Pancreas (tissue), 10 donors: ENCODE measurements around the gene ERN1. TPM values are rescaled to one million over a fixed set of nuclear protein-coding genes. Genes with fewer than 3 reads are reported as not detected.

Source experiments
- ATAC-seq, 4 donors: fragments of 200-7000 bp; cut with Tn5 transposase; one replicate each; pipeline versions ENCODE4 v1.8.0 to v1.9.1; 2020; ENCODE audit warnings: mild to moderate bottlenecking in 4 of 4, moderate library complexity in 4 of 4
- DNase-seq, 6 donors: peaks; one replicate each; pipeline ENCODE4 v3.0.0-alpha.2; 2020
- FAIRE-seq: peaks from 2 replicates; lab custom pipeline; 2012; peaks lifted over from hg19 to GRCh38; lab: Jason Lieb, UNC
- H3K27ac ChIP-seq, 4 donors: fragments of 200-600 bp; sonication (generic); 1 replicate in 3 of 4; 2 replicates in 1 of 4; pipeline versions ENCODE4 v1.5.0 to v1.8.0; 2020
- H3K27me3 ChIP-seq, 4 donors: fragments of 200-600 bp; one replicate each; pipeline ENCODE4 v1.8.0; 2021
- H3K36me3 ChIP-seq, 3 donors: fragments of 200-600 bp; sonication (generic) in 1 of 3; one replicate each; pipeline versions ENCODE4 v1.5.0 to v1.8.0; 2020 to 2021
- H3K4me1 ChIP-seq, 3 donors: fragments of 200-600 bp; one replicate each; pipeline ENCODE4 v1.8.0; 2021
- H3K4me3 ChIP-seq, 4 donors: fragments of 200-600 bp; sonication (generic) in 2 of 4; one replicate each; pipeline versions ENCODE4 v1.5.0 to v1.8.0; 2020 to 2021
- H3K9me3 ChIP-seq, 4 donors: fragments of 200-600 bp; one replicate each; pipeline ENCODE4 v1.8.0; 2021
- CTCF ChIP-seq, 4 donors: fragments of 200-600 bp; sonication (generic) in 3 of 4; IDR thresholded peaks; one replicate each; pipeline versions ENCODE4 v1.5.0 to v1.8.0; 2021; ENCODE audit warnings: antibody characterized with exemption in 4 of 4
- WGBS, 2 donors: extraction: QIAGEN DNeasy Blood & Tissue Kit; methylation state at CpG; one replicate each; pipeline ENCODE4 v1.1.7; 2013; 5-methylcytosine and 5-hydroxymethylcytosine counted together
- intact Hi-C, 3 donors: fragments of 100-400 bp; cut with DNase I; formaldehyde crosslinking; loops; one replicate each; pipeline versions ENCODE4 v1.11.1 to v1.14.2; 2022
- polyA plus RNA-seq, 2 donors: library from polyadenylated mRNA; stranded (reverse); fragments of 200-250 nt; gene quantifications; one replicate each; pipeline ENCODE4 v1.2.3, GENCODE V29; 2013
- total RNA-seq, 6 donors: library from RNA; stranded (reverse); fragmentation: NEBNext Ultra II Directional in 4 of 6; extraction: Animal tissue kit (Norgen Biotek cat#: 25700) in 4 of 6; gene quantifications; one replicate each; pipeline versions ENCODE4 v1.2.1 to v1.2.4, GENCODE V29; 2021 to 2023
- donor health status: healthy with polysubstance abuse.
- donor health status: DM: no; HTN: no; CAD: no; lungs with moderate emphysema.
- donor health status: DM: no; HTN: no; CAD: no.
- donor health status: control.
- donor health status: control.
- donor health status: Bipolar disorder and iron deficiency.
- donor health status: DM: yes; HTN: yes; CAD: no.
- donor health status: DM: no; HTN: no; CAD: no.
- donor health status: DM: no; HTN: no; CAD: no.
- donor health status: DM: yes; HTN: yes; CAD: no.

ERN1 gene
- total and polyA plus RNA-seq, 8 donors: 10.4 to 151 (median 39.1) TPM

GRCh38 chr17:64063088-64063487, 66.9 kb downstream of the ERN1 start:
- ATAC-seq (no peak), DNase-seq (no peak), FAIRE-seq (no peak)
- no peaks in the 10 kb centered on the region for H3K9me3 ChIP-seq
- peaks cover 14 to 36% (median 21%) of the 10 kb centered on the region in 3 donors for H3K4me1 ChIP-seq
- H3K27ac ChIP-seq: peak overlapping the region in 2 of 4 donors; percentile 40 to 66
- H3K4me3 ChIP-seq: no peak overlapping the region
- peaks cover 0 to 51% (median 0%) of the 10 kb centered on the region in 3 donors for H3K36me3 ChIP-seq
- intact Hi-C loops: loop anchor here in 2 of 3 donors (5.0 to 10.0 kb wide), 2 partner anchors 62 to 69 kb away; partner anchors contain the start of gene ERN1 (in 1 of the 2)
- WGBS, 2 donors: 67 to 70% methylated on average over 4 to 5 of the region's 5 CpGs
- H3K27me3 ChIP-seq: no peaks in the 10 kb centered on the region
- no peak for TF ChIP-seq CTCF (IDR thresholded peaks at IDR 0.05)

GRCh38 chr17:64061178-64061898, 68.6 kb downstream of the ERN1 start:
- WGBS, 2 donors: 85 to 87% methylated on average over 5 of the region's 5 CpGs
- FAIRE-seq (no peak), ATAC-seq (no peak), DNase-seq (no peak)
- H3K4me1 ChIP-seq: peaks cover 31 to 52% (median 35%) of the 10 kb centered on the region in 3 donors
- H3K27ac ChIP-seq: peak overlapping the region in 2 of 4 donors; percentile 21 to 89
- H3K27me3 ChIP-seq: no peaks in the 10 kb centered on the region
- H3K9me3 ChIP-seq: no peaks in the 10 kb centered on the region
- TF ChIP-seq CTCF (IDR thresholded peaks at IDR 0.05): no peak
- H3K36me3 ChIP-seq: peaks cover 0 to 34% (median 4%) of the 10 kb centered on the region in 3 donors
- no peak overlapping the region for H3K4me3 ChIP-seq
- intact Hi-C loops: loop anchor here in 2 of 3 donors (5.0 to 10.0 kb wide), 2 partner anchors 63 to 71 kb away; partner anchors contain the start of gene ERN1 (in 1 of the 2)

DNA sequence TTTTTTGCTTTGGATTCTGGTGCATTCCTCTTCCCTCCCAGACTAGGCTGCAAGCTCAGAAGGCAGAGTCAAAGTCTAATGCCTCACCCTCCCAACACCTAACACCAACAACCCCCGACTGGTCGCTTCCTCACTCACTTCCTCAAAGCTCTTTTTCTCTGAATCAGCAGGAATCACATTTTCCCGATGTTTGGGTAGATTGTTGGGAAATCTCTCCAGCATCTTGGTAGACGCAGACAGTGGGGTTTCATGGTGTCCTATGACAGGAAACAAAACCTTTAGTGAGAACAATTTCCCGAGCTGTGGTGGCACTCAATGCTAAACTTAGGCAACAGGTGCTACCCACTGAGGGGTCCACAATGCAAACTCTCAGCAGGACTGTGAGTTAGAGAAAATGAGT, 69.6 kb downstream of the ERN1 start:
- peak overlapping the region in 2 of 4 donors; percentile 83 to 89 for H3K27ac ChIP-seq
- no peaks in the 10 kb centered on the region for H3K27me3 ChIP-seq
- TF ChIP-seq CTCF (IDR thresholded peaks at IDR 0.05): no peak
- no peak for DNase-seq
- peaks cover 40 to 57% (median 41%) of the 10 kb centered on the region in 3 donors for H3K4me1 ChIP-seq
- no peak for ATAC-seq
- peaks cover 0 to 23% (median 4%) of the 10 kb centered on the region in 3 donors for H3K36me3 ChIP-seq
- WGBS, 2 donors: 83 to 88% methylated on average over 5 of the region's 5 CpGs
- H3K4me3 ChIP-seq: no peak overlapping the region
- intact Hi-C loops: loop anchor here in 2 of 3 donors (5.0 to 10.0 kb wide), 2 partner anchors 64 to 72 kb away; partner anchors contain the start of gene ERN1 (in 1 of the 2)
- H3K9me3 ChIP-seq: no peaks in the 10 kb centered on the region
- no peak for FAIRE-seq

DNA sequence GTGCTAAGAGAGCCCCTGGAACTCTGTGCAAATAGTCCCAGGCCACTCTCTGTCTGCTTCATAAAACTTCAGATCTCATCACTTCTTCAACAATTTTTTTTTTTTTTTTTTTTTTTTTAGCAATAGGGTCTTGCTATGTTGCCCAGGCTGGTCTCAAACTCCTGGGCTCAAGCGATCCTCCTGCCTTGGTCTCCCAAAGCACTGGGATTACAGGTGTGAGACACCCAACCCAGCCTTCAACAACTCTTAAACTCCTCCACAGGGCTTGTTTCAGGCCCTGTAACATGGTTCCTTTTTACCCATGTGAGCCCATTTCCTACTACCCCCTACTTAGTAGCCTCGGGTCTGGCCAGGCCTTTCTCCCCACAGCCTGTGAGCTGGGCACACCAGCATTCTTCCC, 70.2 kb downstream of the ERN1 start:
- H3K27ac ChIP-seq: peak overlapping the region in 3 of 4 donors; percentile 20 to 89 (median 83)
- 95 to 100% methylated on average over 2 of the region's 2 CpGs for WGBS, 2 donors
- TF ChIP-seq CTCF (IDR thresholded peaks at IDR 0.05): no peak
- no peak overlapping the region for H3K4me3 ChIP-seq
- FAIRE-seq (no peak), DNase-seq (no peak), ATAC-seq (no peak)
- no peaks in the 10 kb centered on the region for H3K9me3 ChIP-seq
- no peaks in the 10 kb centered on the region for H3K27me3 ChIP-seq
- intact Hi-C loops: loop anchor here in 2 of 3 donors (5.0 to 10.0 kb wide), 2 partner anchors 65 to 73 kb away; partner anchors contain the start of gene ERN1 (in 1 of the 2)
- H3K4me1 ChIP-seq: peaks cover 40 to 53% (median 42%) of the 10 kb centered on the region in 3 donors
- H3K36me3 ChIP-seq: peaks cover 0 to 18% (median 9%) of the 10 kb centered on the region in 3 donors
